ENCODE data around the gene PDE4B.

PDE4B gene

DNA sequence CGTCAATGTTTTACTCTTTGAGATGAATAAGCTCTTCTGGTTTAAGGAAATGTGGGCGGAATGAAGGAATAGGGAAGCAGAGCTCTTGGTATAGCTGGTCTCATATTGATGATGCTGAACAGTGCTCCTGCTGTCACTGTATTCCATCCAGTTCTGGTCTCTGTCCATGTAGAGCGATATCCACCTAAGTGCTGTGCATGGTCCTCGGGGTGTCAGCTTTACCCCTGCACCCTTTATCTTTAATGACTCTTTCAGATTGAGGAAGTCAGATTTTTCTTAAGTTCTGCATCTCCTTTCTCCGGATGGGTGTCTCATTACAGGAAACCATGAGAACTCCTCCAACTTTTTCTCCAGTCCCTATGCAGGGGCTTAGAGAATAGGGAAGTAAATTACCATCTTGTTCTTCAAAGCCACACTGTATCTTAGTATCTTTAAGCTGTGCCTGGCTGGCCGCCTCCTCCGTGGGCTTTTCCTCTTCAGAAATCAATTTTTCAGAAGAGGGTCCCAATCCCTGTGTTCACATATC is 52.9 kb downstream of the PDE4B start:
- TF ChIP-seq, protein P1, sequence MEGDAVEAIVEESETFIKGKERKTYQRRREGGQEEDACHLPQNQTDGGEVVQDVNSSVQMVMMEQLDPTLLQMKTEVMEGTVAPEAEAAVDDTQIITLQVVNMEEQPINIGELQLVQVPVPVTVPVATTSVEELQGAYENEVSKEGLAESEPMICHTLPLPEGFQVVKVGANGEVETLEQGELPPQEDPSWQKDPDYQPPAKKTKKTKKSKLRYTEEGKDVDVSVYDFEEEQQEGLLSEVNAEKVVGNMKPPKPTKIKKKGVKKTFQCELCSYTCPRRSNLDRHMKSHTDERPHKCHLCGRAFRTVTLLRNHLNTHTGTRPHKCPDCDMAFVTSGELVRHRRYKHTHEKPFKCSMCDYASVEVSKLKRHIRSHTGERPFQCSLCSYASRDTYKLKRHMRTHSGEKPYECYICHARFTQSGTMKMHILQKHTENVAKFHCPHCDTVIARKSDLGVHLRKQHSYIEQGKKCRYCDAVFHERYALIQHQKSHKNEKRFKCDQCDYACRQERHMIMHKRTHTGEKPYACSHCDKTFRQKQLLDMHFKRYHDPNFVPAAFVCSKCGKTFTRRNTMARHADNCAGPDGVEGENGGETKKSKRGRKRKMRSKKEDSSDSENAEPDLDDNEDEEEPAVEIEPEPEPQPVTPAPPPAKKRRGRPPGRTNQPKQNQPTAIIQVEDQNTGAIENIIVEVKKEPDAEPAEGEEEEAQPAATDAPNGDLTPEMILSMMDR (IDR thresholded peaks at IDR 0.05): no peak

- TF ChIP-seq, protein P1 (IDR thresholded peaks at IDR 0.05): no peak
Measured at GRCh38 chr1:65846866-65847265, 54.2 kb downstream of the PDE4B start.

DNA sequence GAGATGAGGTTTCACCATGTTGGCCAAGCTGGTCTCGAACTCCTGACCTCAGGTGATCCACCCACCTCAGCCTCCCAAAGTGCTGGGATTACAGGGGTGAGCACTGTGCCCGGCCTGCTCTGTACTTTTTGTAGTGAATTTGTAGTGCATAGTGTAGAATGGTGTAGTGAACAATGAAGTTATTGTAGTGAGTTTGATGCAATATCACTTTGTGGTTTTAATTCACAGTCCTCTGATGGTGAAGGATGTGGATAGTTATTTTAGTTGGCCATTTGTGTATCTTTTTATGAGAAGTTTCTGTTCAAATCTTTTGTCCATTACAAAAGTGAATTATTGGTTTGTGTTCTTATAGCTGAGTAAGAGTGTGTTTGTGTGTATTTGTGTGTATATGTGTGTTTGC is 57.6 kb downstream of the PDE4B start:
- TF ChIP-seq, protein P1 (IDR thresholded peaks at IDR 0.05): no peak

DNA sequence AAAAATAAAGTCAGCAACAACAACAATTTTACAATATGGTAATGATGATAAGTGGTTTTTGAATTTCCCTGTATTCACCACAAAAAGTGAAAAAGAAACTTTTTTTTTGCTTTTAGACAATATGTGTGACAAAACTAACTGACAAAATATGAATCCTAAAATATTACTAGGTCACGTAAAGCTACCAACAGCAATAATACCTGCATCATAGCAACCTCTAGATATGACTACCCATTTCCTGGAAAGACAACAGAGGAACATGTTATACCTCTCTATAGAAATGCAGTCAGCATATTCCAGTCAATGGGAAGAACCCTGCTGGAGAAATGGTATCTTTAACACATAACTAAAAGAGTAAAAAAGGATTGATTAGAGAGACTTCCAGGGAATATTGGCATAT is 73.7 kb downstream of the PDE4B start:
- TF ChIP-seq, protein P1 (IDR thresholded peaks at IDR 0.05): no peak

GRCh38 chr1:65872301-65872700 is 79.6 kb downstream of the PDE4B start:
- TF ChIP-seq, protein P1 (IDR thresholded peaks at IDR 0.05): no peak

DNA sequence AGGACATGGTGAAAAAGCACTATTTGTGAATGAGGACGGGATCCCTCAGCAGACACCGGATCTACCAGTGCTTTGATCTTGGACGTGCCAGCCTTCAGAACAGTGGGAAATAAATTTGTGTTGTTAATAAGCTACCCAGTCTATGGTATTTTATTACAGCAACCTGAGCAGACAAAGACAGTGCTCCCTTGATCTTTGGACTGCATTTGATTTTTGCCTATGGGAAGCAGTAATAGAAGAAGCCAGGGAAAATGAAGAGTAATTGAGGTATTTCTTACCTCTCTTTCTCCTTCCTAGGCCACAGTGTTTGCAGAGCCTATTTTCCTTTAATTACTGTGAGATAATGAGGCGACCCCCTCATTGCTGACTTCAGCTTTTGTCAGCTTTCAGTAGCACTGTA is 87.9 kb downstream of the PDE4B start:
- TF ChIP-seq, protein P1 (IDR thresholded peaks at IDR 0.05): no peak

DNA sequence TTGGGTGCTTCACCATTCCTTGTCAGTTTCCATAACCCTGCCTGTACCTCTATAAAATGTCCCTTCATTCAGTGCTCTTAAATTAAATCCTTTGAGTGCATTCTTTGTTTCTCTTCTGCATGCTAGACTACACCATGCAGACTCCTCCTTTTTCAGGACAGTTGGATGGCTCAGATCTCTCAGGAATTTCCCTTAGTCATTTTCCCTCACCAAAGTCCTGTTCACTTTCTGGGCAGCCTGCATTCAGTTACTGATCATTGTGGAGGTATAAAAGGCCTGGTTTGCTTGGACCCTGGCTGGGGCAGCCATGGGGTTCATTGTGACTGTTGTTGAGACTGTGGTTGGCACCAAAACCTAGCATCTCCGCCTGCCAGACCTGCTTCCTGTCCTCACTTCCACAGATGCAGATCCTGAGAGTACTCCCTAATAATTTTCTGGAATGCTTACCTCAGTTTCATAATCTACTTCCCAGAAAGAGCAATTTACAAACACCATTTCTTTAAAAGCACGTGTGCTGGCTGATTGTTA is 88.4 kb downstream of the PDE4B start:
- TF ChIP-seq, protein P1 (IDR thresholded peaks at IDR 0.05): no peak

DNA sequence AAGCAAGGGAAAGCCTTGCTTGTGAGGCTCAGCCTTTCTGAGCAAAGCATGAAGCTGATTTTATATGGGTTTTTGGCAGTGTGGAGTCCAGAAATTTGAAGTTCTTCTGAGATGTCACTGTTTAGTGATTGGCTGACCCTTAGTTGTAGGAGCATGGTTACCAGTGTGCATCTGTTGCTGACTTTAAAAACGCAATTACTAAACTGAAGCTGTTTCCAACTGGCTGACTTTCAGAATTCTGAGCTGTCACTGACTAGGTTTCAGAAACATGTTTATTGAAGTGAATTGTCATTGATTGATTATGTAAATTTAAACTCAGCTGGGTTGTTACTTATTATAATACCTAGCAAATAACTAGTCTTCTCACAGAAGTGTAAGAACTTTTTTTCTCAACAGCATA is 89.4 kb downstream of the PDE4B start:
- TF ChIP-seq, protein P1 (IDR thresholded peaks at IDR 0.05): no peak

Measured in LNCAP (cell line).